Left kidney (tissue), 2 donors: ENCODE results near the gene DLX4. TPM values are rescaled to one million over a fixed set of nuclear protein-coding genes. Genes with fewer than 3 reads are reported as not detected.

Experiments
- DNase-seq: peaks from one replicate; pipeline ENCODE4 v3.0.0-alpha.2; 2013
- polyA plus RNA-seq: library from polyadenylated mRNA; unstranded; fragments of 120-200 nt; gene quantifications from one replicate; pipeline ENCODE4 v1.2.1, GENCODE V29; 2013; ENCODE audit not compliant: insufficient read length

Gene DLX4
- polyA plus RNA-seq, 1 donor, result 0.75 TPM

GRCh38 chr17:49968405-49969133, 421 bp upstream of the DLX4 start:
- no peak for DNase-seq

- no peak for DNase-seq
These were observed 902 bp downstream of the DLX4 start for GRCh38 chr17:49969795-49970389.

GRCh38 chr17:49970498-49970897, 1.5 kb downstream of the DLX4 start:
- no peak for DNase-seq

- DNase-seq, result no peak
These were observed 2.3 kb downstream of the DLX4 start for GRCh38 chr17:49971199-49971847.

DNA sequence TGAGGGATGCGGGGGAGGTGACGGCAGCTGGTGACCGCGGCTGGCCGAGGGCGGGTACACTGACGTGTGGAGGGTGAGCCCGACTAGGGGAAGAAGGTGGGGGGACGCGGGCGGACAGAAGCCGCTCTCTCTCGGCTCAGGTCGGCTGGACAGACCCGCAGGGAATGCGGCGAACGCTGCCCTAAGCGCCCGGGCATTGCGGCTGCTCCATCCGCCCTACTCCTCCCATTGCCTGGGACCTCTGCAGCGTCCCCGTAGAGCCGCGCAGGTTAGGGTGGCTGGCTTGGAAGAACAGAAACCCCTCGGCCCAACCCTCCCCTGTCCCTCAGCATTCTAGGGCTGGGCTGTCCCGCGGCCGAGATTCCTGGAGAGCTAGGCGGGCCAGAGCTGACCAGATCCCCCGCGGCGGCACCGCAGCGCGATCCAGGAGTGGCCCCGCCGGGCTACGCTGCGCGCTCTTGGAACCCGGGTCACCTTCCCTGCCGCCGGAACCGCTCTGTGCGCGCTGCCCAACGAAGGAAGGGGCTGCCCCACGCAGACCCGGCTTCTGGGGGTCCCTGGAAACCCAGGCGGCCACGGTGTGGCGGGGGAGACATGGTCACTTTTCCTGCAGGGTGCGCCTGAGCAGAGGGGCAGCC, 3.0 kb downstream of the DLX4 start:
- DNase-seq, result no peak

GRCh38 chr17:49972486-49973270, 3.7 kb downstream of the DLX4 start:
- no peak for DNase-seq

GRCh38 chr17:49973271-49973615, 4.3 kb downstream of the DLX4 start:
- no peak for DNase-seq

DNA sequence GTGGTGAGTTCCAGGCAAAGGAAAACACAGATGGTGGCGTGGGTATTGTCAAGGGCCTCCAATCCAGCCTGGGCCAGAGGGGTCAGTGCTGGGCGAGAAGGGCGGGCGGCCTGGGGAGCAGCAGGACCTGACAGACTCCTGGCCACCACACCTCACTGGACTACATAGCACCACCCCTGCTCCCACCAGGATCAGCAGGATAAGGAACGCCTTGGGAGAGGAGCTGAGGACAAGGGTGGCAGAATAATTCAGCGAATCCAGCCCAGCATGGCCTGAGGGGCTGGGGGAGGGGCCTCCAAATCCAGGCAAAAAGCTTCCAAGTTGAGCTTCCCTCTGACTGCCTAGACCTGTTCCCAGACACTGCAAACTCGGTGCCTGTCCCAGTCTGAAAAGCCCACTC, 6.5 kb downstream of the DLX4 start:
- no peak for DNase-seq

GRCh38 chr17:49976163-49976827, 7.3 kb downstream of the DLX4 start:
- DNase-seq, result peak; percentile 52

DNA sequence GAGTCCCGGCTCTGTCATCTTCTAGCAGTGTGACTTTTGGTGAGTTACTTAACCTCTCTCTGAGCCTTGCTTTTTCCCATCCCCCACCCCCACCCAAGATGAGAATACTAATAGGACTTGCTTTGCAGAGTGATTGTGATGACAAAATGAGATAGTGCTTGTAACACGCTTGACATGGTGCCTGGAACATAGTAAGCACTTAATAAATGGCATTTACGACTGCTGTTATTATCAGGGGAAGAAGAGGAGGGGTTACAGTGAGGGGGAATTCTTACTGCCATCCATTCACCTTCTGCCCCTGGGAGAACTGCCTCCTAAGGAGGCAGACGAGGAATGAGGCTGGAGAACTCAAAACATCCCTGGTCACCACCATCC, 7.8 kb downstream of the DLX4 start:
- DNase-seq, result no peak

DNA sequence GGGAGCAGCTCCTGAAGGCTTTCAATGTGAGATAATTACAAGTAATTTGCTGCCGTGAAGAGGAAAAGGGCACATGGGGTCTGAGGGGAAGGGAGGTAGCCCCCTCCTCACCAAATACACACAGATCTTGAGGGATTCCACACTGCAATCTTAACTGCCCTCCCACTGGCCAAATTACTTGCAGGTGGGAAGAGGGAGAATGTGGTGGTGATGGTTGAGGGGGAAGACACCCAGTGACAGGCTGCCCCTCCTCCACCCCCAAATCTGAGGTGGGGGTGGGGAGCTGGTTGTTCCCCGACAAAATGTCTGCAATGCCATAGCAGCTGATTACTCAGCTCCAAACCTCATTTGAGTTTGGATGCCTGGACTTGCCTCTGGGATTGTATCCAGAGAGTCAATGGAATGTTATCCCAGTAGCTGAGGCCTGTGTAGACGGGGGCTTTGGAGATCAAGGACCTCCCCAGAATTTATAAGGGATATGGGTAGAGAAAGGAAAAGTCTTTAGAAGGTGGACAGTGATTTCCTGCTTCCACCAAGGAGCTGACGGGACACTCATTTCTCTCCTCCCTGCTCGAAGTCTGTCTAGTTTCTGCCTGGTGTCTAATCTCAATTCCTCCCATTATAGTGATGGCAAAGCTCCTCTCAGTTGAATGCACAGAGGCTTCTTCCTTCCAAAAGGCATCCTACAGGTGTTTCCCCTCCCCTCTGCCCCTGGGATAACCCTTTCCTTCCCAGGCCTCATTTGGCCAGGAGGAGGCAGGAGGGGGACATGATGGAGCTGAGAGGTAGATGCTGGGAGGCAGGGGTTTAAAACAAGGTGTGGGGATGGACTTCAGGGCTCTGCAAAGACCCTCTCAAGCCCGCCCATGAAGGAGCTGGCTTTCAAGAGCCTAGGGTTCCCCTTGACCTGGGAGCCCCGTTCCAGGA, 8.7 kb downstream of the DLX4 start:
- DNase-seq, result no peak

DNA sequence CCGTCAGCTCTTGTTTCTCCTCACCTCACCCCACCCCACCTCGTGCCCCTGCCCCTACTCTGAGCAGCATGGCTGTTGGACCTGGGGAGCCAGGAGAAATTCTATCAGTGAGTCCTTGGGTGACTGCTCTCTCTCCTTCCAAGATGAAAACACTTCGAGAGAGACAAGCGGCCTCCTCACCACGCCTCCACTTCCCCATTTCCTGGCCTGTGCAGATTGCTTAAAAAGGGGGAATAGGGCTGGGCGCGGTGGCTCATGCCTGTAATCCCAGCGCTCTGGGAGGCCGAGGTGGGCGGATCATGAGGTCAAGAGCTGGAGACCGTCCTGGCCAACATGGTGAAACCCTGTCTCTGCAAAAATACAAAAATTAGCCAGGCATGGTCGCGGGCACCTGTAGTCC, 9.5 kb downstream of the DLX4 start:
- no peak for DNase-seq

- no peak for DNase-seq
These were observed 10.9 kb downstream of the DLX4 start for GRCh38 chr17:49979748-49980479.

GRCh38 chr17:49980703-49981197, 11.8 kb downstream of the DLX4 start:
- no peak for DNase-seq

GRCh38 chr17:49984283-49984682, 15.3 kb downstream of the DLX4 start:
- no peak for DNase-seq

- DNase-seq, result no peak
These were observed 15.8 kb downstream of the DLX4 start for GRCh38 chr17:49984776-49985175.

- no peak for DNase-seq
These were observed 16.5 kb downstream of the DLX4 start for GRCh38 chr17:49985310-49985990.

- DNase-seq, result no peak
These were observed 17.7 kb downstream of the DLX4 start for GRCh38 chr17:49986396-49987289.
